Stomach smooth muscle (tissue), 2 donors: Measurements from ENCODE around the gene TMEM51.

Experiments
- H3K27ac ChIP-seq: one replicate; pipeline ENCODE4 v1.7.0; 2013; ENCODE audit warnings: mild to moderate bottlenecking, low read length, inconsistent platforms
- H3K27me3 ChIP-seq, 2 donors: one replicate each; pipeline ENCODE4 v1.7.0; 2013; ENCODE audit warnings: low read length in 2 of 2; ENCODE audit not compliant: insufficient read depth in 2 of 2, control insufficient read depth in 1 of 2
- H3K36me3 ChIP-seq, 2 donors: one replicate each; pipeline ENCODE4 v1.7.0; 2013; ENCODE audit warnings: low read length in 2 of 2; ENCODE audit not compliant: control insufficient read depth in 2 of 2, insufficient read depth in 2 of 2
- H3K4me1 ChIP-seq: one replicate; pipeline ENCODE4 v1.7.0; 2013; ENCODE audit warnings: low read length; ENCODE audit not compliant: control insufficient read depth, insufficient read depth
- H3K4me3 ChIP-seq, 2 donors: one replicate each; pipeline ENCODE4 v1.7.0; 2013; ENCODE audit warnings: low read length in 2 of 2
- H3K9ac ChIP-seq, 2 donors: one replicate each; pipeline ENCODE4 v1.7.0; 2013; ENCODE audit warnings: low read length in 2 of 2, mild to moderate bottlenecking in 1 of 2
- H3K9me3 ChIP-seq, 2 donors: one replicate each; pipeline ENCODE4 v1.7.0; 2013; ENCODE audit warnings: low read length in 2 of 2; ENCODE audit not compliant: control insufficient read depth in 2 of 2
- donor health status: healthy.
- donor health status: Pancreatic carcinoma.

The TMEM51 gene

DNA sequence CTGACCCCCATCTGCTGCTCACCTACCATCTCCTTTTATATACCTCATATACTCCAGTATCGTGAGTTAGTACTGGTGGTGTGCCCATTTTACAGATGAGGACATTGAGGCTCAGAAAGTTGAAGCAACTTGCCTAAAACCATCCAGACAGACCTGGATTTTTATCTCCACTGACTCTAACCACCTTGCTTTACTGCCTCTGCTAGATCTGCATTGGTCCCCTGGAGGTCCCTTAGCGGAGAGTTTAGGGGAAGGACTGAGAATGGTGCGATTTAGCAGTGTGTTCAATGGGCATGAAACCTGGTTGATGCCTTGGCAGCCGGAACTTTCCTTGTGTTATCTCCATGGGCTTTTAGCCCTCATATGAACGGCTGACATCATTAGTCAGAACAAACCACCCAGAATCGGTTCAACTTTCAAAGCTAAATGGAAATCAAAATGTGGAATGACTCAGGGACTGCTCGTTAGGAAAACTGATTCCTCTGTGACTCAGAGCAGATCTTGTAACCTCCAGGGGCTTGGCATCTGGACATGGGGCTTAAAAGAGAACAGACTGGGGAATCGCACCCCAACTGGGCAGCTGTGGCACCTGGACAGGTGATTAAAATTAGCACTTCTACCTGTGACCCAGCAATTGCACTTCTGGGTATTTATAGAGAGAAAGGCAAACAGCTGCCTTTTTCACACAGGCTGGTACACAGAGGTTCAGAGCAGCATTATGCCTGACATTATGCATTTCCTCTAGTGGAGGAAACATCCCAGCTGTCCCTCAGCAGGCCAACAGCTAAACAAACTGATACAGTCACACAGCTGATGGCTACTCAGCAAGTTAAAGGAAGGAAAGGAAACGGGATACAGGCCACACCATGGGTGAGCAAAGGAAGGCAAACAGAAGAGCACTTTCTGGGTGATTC is 25.3 kb downstream of the TMEM51 start:
- H3K27ac ChIP-seq, result peak overlapping the region; percentile 70
- no peak overlapping the region for H3K9ac ChIP-seq
- peaks cover 41% of the 10 kb centered on the region for H3K4me1 ChIP-seq
- H3K27me3 ChIP-seq, result no peaks in the 10 kb centered on the region
- H3K36me3 ChIP-seq, result no peaks in the 10 kb centered on the region
- H3K9me3 ChIP-seq, result no peaks in the 10 kb centered on the region
- H3K4me3 ChIP-seq, result no peak overlapping the region

DNA sequence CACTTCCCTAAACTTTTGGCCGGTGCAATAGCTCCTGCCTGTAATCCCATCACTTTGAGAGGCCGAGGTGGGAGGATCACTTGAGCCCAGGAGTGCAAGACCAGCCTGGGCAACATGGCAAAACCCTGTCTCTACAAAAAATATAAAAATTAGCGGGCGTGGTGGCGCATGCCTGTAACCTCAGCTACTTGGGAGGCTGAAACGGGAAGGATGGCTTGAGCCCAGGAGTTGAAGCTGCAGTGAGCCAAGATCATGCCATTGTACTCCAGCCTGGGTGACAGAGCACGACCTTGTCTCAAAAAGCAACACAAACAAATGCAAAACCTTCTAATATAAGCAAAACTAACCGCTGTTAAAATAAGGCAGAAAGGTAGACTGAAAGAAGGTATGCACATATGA is 25.9 kb downstream of the TMEM51 start:
- Histone ChIP-seq H3K27ac (peak overlapping the region; percentile 70), H3K4me1 (peaks cover 35% of the 10 kb centered on the region), H3K9ac (no peak overlapping the region), H3K36me3 (no peaks in the 10 kb centered on the region), H3K9me3 (no peaks in the 10 kb centered on the region), H3K4me3 (no peak overlapping the region), H3K27me3 (no peaks in the 10 kb centered on the region)

DNA sequence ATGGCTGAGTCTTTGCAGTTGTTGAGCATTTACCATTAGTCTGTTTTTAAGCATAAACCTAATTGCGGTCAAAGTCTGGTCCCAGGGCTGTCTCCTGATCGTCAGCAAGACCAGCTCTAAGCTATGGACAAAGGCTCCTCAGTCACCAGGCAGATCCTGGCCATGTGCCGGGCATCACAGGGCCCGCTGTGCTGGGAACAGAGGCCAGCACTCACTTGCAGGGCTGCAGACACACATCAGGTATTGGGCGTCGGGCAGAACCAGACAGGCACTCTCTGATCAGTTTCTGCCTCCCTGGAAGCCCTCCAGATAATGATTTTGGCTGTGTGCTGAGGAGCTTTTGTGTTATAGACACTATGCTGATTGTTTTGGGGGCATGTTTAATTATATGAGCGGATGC is 26.6 kb downstream of the TMEM51 start:
- Histone ChIP-seq H3K36me3 (no peaks in the 10 kb centered on the region), H3K4me3 (no peak overlapping the region), H3K4me1 (peaks cover 34% of the 10 kb centered on the region), H3K9ac (no peak overlapping the region), H3K9me3 (no peaks in the 10 kb centered on the region), H3K27ac (peak overlapping the region; percentile 70), H3K27me3 (no peaks in the 10 kb centered on the region)

DNA sequence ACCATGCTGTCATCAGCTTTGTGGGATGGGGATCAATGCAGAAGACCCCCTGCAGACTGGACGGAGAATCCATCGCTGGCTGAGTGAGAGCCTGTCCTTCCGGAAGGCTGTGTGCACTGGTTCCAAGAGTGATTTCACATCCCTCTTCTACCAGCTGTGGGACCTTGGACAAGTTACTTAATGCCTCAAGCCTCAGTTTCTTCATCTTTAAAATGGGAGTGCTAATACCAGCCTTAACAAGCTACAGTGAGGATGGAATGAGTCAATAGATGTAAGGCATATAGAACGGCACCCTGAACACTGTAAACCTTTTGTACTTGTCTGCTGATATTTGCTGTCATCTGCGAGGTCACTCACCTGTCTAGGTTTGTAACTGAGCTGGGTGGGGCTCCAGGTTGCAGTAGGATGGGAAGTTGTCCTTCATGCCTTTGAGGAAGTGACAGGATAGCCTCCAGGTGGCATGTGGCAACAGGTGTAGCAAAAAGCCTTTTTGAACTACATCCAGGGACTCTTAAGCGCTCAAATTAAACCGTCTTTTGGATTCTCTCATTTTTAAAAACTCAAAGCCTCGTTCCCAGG is 27.5 kb downstream of the TMEM51 start:
- Histone ChIP-seq H3K9ac (no peak overlapping the region), H3K9me3 (no peaks in the 10 kb centered on the region), H3K27me3 (no peaks in the 10 kb centered on the region), H3K4me3 (no peak overlapping the region), H3K27ac (no peak overlapping the region), H3K36me3 (no peaks in the 10 kb centered on the region), H3K4me1 (peaks cover 35% of the 10 kb centered on the region)

DNA sequence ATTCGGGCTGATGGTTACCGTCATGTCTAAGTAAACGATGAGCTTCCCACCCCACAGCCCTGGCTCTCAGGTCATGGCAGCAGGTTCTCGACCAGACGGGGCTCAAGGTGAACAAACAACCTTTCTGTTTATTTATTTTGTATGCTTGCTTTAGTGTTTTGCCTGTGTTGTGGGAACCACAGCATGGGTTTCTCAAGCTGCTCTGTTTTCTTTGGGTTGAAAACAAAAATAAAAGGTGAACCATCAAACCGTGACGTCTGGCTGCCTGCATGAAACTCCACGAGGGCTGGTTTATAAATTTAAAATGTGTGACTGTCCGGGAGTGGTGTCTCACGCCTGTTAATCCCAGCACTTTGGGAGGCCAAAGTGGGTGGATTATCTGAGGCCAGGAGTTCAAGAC is 28.0 kb downstream of the TMEM51 start:
- Histone ChIP-seq H3K4me1 (peaks cover 39% of the 10 kb centered on the region), H3K27me3 (no peaks in the 10 kb centered on the region), H3K9ac (no peak overlapping the region), H3K4me3 (no peak overlapping the region), H3K9me3 (no peaks in the 10 kb centered on the region), H3K36me3 (no peaks in the 10 kb centered on the region), H3K27ac (no peak overlapping the region)

DNA sequence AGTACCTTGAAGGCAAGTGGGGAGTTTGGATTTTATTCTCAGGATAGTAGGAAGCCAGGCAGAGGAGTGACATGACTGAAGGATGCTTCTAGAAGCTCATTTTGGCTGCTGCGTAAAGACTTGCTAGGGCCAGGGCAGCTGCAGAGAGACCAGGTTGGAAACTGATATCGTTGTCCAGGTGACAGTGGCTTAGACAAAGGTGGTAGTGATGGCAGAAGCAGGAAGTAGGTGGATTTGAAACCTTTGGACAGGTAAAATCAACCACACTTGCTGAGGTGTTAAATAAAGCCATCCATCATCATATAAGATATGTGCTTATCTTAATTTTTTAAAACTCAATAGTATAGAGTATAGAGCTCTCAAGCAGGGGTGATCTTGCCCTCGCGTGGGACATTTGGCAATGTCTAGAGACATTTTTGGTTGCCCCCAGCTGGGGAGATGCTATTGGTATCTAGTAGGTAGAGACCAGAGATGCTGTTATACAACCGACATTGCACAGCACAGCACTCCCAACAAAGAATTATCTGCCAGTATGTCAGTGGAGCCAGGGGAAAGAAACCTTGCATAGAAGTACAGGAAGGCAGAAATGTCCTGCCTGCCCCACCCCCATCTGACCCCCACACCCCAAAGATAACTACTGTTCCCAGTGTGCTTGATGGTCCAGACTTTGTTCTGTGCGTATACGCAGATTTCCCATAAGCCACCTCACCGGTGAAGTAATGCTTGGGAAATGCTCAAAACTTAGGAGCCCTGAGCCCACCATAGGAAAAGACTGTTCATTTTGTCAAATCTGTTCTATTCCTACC is 31.1 kb downstream of the TMEM51 start:
- no peak overlapping the region for H3K9ac ChIP-seq
- no peak overlapping the region for H3K27ac ChIP-seq
- peaks cover 44% of the 10 kb centered on the region for H3K4me1 ChIP-seq

DNA sequence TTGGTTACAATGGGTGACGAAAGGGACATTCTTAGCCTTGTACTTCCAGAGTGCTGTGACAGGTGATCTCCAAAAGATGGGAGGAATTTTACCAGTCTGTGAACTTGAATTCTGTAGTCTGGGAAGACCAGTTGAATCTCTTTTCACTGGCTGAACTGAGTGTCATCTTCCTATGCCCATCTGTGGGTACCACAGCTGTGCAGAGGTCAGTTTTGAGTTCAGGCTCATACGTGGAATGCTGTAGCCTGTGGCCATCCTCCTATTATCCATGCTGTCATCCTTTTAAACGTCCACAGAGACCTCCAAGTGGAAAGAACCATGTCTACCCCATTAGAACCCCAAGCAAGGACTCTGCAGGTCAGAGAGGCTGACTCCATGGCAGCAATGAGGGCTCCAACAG is 32.1 kb downstream of the TMEM51 start:
- Histone ChIP-seq H3K4me3 (no peak overlapping the region), H3K27me3 (no peaks in the 10 kb centered on the region), H3K9me3 (no peaks in the 10 kb centered on the region), H3K9ac (no peak overlapping the region), H3K27ac (no peak overlapping the region), H3K4me1 (peaks cover 40% of the 10 kb centered on the region), H3K36me3 (no peaks in the 10 kb centered on the region)

More for the DNA sequence above, 31.1 kb downstream of the TMEM51 start:
- H3K9me3 ChIP-seq, result no peaks in the 10 kb centered on the region
- no peaks in the 10 kb centered on the region for H3K36me3 ChIP-seq
- H3K27me3 ChIP-seq, result no peaks in the 10 kb centered on the region
- no peak overlapping the region for H3K4me3 ChIP-seq

DNA sequence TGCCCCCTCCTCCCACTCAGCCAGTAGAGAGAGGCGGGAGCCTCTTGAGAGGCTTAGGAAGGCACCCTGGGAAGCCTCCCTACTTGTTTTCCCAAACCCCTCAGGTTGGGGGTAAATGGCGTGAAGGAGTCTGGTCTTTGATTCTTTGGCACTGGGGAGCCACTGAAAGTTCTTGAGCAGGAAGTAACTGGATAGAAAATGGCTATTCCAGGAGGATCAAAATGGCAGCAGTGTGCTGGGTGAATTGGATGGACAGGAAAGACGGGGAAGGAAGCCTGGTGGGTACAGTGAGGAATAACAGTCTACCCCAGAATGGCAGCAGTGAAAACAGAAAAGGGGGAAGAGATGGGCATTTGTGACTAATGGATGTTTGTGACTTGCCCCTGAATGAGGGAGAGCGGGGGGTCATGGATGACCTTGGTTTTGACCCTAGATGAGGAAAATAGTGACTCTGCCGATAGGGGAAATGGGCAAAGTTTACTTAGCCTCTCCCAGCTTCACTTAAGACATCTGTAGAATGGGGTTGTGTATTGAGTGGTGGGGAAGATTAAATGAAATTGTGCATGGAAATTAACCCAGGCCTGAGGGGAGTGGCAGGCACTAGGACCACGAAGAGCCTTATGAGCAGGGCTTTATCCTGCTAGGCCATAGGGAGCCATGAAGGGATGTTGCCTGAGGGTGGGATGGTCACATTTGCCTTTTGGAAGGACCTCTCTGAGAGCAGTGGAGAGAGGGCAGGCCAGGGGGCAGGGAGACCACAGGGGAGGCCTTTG is 32.7 kb downstream of the TMEM51 start:
- no peaks in the 10 kb centered on the region for H3K36me3 ChIP-seq
- H3K27ac ChIP-seq, result no peak overlapping the region
- H3K4me1 ChIP-seq, result peaks cover 40% of the 10 kb centered on the region
- H3K9ac ChIP-seq, result no peak overlapping the region
- no peaks in the 10 kb centered on the region for H3K9me3 ChIP-seq
- H3K4me3 ChIP-seq, result no peak overlapping the region
- H3K27me3 ChIP-seq, result no peaks in the 10 kb centered on the region

DNA sequence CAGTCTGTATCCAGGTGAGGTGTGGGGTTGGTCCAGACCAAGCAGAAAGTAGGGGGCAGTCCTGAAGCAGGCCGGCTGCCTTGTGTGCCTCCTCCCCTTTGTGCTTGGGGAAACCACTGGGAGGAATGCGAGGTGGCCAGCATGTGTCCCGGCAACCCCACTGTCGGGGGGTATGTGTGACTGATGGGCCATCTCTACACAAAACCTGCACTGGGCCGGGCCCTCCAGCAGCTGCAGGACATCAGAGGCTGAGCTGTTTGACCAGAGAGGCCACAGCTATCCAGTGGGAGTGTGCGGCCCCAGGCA is 33.3 kb downstream of the TMEM51 start:
- Histone ChIP-seq H3K27ac (no peak overlapping the region), H3K9ac (no peak overlapping the region), H3K4me3 (no peak overlapping the region), H3K36me3 (no peaks in the 10 kb centered on the region), H3K9me3 (no peaks in the 10 kb centered on the region), H3K4me1 (peaks cover 46% of the 10 kb centered on the region), H3K27me3 (no peaks in the 10 kb centered on the region)
